Activated T-cell treated with anti-CD3 and anti-CD28 coated beads for 1 hour (primary cell): ENCODE results near the gene PCCA.
A peak's percentile ranks its signal among the peaks of the same experiment; 100 is the strongest.
"Not testable (repeated sequence)": the region's sequence is repeated elsewhere in the genome, so short reads cannot be mapped to it uniquely, and the experiment has no call there.

Source experiments
- DNase-seq: peaks from one replicate; pipeline ENCODE4 v3.0.0-alpha.2; 2020; ENCODE audit warnings: low read depth

Gene PCCA

DNA sequence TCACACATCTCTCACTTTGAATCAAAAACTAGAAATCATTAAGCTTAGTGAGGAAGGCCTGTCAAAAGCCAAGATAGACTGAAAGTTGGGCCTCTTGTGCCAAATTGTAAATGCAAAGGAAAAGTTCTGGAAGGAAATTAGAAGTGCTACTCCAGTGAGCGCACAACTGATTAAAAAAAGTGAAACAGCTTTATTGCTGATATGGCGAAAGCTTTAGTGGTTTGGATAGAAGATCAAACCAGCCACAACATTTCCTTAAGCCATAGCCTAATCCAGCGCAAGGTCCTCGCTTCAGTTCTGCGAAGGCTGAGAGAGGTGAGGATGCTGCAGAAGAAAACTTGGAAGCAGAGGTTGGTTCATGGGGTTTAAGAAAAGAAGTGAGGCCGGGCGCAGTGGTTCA lies 7.6 kb downstream of the PCCA start:
- no peak for DNase-seq

DNA sequence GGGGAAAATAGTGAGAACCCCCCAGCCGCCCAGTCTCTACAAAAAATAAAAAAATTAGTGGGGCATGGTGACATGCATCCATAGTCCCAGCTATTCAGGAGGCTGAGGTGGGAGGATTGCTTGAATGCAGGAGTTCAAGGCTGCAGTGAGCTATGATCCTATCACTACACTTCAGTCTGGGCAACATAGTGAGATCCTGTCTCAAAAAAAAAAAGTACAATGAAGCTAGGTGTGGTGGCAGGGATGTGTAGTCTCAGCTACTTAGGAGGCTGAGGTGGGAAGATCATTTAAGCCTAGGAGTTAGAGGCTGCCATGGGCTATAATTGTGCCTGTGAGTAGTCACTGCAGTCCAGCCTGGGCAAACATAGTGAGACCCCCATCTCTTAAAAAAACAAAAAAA lies 8.9 kb downstream of the PCCA start:
- no peak for DNase-seq

DNA sequence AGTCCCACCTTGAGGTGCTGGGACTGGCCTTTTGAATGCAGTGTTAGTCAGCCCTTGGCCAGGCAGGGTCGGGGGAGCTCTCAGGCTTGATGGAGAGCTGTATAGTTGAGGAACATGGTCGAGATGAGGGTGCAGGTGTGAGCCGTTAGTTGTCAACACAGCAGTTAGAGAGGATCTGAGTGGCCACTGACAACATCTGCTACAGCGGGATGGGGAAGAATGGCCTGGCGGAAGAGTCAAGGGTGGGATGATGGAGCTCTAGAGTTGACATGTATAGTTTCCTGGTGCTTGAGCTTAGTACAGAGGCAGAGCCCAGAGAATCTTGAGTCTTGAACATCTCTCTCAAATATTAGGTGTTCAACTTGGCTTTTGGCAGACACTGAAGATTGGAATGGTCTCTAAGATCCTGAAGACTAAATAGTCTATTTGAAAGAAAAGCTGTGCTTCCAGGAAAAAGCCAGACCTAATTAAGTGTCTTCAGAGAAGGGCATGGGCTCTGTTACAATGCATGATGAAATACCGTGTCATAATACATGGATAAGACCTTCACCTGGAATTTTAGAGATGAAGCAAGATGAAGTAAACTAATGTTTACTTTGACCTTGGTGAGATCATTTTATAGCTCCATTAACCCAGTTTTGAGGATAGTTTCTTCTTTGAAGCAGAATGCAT lies 9.7 kb downstream of the PCCA start:
- DNase-seq = no peak

DNA sequence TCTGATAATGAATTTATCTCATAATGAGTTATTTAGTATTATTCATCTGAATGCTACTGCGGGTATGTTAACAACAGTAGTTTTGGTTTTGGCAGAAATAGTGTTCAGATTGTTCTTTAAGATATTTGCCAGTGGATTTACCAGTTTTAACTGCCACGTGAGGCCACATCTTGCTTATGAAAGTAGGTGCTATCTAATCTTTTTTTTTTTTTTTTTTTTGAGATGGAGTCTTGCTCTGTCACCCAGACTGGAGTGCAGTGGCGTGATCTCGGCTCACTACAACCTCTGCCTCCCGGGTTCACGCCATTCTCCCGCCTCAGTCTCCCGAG lies 10.2 kb downstream of the PCCA start:
- DNase-seq = not testable (repeated sequence)

DNA sequence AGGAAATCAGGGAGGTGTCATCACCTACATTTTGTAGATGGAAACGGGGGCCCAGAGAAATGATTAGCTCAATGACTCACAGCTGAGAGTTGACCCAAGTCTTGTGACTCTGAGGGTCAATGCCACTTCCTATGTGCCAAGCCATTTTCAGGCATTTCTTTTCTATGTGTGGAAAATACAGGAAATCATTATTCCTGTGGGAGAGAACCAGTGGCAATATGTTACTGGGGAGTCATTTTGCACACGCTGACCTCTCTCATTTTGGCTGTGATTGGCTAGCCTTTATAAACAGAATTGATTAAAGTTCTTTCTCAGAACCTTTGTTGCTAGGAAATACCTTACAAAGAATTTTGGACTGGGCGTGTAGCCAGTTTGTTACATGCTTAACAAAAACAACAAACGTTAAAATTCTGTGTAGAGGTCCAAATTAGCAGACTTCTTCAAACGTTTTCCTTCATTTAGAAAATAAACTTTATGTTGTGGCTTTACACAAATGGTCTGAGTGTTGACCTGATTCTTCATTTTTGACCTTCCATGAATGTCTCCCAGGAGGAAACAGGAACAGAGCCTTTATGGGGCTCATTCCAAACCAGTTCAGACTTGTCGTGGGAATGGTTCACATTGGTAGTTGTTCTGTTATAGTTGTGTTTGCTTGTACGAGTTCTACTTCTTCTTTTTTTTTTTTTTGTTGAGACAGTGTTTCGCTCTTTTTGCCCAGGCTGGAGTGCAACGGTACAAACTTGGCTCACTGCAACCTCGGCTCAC lies 11.4 kb downstream of the PCCA start:
- no peak for DNase-seq

DNA sequence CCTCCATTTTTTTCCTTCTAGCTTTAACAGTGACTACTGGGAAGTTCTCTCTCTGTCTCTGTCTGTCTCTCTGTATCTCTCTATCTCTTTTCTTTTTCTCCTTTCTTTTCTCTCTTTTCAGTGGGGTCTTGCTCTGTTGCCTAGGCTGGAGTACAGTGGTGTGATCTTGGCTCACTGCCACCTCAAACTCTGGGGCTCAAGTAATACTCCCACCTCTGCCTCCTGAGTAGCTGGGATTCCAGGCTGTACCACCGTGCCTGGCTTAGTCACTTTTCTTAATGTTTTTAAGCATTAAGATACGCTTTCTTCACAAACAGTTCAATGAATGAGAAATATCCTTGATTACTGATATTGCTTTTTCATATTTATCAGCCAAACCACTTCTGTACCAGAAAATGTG lies 13.1 kb downstream of the PCCA start:
- no peak for DNase-seq

DNA sequence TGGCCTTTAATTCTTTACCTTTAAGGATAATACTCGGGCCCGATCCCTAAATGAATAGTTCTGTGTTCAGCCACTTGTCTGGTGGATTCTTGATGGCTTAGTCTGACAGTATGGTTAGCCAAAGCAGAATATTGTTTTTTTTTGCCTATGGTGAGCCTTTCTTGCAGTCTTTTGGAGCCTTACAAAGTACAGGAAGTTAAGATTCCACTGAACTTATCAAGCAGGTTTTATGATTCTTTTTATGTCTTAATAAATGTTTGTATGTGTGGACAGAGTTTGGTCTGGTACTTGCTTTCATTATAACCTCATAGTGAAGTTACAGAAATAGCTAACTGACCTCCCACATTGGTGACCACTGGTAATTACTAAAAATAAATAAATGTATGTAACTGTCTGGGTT lies 17.1 kb downstream of the PCCA start:
- DNase-seq = no peak

DNA sequence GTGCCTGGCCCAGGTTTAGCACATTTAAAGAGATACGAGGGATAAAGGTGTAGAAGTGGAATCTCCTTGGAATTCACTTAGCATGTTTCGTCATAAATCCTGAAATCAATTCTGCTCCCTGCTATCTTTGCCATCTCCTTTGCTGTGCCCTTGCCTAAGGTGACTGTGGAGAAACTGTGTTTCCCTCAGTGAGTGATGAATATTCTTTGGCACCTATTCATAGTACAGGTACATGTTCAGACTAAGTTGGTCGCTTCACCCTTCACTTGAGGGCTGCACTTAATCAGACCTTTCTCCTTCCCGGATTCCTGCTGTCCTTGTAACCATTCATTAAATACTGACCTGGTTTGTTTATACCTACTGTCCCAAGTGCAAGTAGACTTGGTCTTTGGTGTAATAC lies 17.8 kb downstream of the PCCA start:
- DNase-seq = no peak

DNA sequence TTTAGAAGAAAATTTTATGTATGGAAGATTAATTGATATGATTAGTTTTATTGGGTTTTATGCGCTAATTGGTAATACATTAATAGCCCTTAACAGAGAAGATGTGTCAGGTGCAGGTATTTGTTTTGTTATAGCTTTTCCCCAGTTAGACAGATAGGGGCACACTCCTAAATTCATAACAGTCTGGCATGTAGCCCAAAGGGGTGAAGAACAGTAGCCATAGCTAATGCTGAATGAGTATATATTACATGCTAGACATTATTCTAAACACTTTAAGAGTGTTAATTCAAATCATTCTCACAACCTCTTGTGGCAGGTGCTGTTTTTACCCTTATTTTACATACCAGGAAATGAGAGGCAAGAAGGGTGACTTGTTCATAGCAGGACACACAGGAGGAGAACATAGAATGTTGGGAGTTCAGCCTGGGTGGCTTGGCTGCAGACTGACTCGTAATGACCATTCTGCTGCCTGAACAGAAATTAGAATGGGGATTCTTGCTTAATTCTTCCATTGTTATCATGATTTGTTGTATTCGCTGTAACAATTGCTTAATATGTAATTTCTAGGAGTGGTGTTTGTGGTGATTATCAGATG lies 20.1 kb downstream of the PCCA start:
- DNase-seq = no peak

DNA sequence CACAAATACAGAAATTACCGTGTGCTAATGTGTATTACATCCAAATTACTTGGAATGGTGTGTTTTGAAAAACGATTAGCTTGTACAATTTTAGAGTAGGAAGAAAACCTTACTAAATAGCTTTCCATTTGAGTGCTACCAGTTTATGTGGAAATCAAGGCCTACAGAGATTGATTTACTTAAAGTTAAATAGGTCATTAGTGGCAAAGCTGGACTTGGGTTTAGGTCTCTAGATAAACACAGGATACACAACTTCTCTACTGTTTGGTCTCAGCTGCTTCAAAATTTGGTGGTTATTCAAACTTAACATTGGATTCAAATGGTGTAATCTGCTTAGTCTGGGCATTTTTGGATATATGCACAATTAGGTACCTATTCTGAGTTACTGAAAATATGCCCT lies 21.4 kb downstream of the PCCA start:
- no peak for DNase-seq

DNA sequence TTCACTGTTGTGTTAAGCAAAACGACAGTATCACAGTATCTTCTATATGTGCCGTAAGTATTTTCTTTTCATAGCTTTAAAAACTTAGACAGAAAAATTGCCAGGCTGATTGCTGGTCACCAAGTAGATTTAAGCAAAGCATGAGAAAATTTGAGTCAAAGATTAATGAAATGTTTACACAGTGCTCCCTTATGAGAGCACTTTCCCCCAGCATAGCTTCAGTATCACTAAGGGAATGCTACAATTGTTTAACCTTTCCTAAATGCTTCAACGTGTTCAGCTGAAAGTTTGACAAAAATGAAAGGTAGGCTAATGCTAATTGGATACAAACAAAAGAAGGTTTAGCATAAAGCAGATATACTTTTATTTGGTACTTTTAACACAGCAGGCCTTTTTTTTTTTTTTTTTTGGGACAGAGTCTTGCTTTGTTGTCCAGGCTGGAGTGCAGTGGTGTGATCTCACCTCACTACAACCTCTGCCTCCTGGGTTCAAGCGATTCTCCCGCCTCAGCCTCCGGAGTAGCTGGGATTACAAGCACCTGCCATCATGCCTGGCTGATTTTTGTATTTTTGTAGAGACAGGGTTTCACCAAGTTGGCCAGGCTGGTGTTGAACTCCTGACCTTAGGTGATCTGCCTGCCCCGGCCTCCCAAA lies 23.4 kb downstream of the PCCA start:
- no peak for DNase-seq

DNA sequence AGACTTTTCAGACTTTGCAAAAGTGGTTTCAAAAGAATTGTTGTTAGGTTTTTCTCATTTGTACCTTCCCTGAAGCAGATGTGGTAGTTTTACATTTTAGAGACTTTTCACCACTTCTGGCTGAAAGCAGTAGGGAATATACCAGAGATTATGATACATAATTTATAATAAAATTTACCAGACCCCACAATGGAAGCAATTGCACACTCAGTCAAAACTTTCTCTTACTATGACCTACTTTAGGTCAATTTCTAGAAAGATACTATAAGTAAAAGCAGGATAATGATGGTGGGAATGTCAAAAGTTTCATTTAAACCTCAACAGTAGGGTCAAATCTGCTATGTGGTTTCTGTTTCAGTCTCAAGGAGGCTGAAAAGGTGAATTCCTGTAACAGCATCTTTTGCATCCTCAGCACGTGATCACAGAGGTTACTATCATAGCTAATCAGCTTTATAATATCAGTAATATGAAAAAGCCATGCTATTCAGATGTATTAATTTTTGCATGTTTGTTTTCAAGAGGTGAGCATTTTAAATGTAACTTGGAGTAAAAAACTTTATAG lies 26.9 kb downstream of the PCCA start:
- DNase-seq = no peak

DNA sequence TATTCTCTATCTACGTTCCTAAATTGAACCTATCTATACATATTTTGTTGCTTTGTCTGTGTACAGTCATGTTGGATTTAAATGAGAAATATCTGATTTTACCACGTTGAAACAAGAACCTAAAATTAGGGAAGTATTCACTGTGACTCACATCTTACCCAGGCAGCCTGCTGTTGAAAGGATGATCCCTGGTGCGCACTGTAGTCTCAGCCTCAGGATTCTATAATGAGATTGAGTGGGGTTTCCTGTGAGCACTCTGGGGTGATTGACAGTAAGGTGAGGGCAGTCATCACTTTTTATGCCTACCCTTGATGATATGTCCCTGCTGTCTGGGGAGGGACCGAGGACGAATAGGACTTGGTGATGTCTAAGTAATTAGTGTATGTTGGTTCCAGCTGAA lies 35.4 kb downstream of the PCCA start:
- DNase-seq = no peak

DNA sequence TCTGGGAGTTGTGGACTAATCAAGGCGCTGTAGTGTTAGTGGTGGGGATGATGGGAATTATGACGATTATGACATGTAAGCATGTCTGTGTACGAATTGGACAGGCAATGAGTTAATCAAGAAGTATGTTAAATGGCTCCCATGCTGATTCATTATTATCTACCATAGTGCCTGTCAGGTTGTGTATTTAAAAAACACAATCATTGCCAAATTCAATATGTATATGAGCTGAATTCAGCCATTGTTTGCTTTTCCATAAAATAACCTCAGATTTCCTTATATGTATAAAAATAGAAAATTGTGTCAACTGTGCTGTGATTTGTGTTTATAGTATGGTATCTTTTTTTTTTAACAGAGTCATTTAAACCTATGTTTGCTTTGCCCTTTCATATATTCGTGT lies 37.1 kb downstream of the PCCA start:
- no peak for DNase-seq

DNA sequence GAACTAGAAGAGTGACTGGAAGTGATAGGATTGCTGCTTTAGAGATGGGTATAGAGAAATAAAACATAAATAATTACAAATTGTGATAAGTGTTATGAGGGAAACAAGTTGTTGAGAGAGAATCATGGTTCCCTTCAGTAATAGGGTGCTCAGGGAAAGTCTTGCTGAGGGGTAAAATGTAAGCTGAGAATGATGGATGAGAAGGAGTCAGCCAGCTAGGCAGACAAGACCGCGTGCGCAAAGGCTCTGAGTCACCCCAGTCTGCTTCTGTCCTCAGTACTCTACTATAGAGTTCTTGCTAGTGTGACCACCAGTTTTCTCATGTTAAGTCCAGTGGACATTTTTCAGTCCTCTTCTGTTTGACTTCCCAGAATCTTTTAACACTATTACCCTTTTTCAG lies 39.5 kb downstream of the PCCA start:
- peak; percentile 2 for DNase-seq

DNA sequence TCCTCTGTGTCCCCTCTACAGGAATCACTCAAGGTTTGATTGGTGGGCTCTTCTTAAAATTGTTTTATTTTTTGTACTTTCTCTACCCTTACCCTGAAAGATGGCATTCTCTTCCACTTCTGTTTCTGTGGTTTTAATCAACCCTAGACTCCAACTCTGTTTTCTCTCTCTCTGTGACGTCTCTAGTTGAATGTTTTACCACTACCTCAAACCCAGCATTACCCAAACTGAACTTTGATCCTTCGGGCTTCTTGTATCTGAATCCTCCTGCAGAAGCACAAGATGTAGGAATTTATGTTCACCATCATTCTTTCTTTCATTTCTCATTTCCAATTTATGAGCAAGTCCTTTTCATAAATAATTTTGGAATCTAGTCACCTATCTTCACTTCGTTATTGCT lies 39.9 kb downstream of the PCCA start:
- no peak for DNase-seq

DNA sequence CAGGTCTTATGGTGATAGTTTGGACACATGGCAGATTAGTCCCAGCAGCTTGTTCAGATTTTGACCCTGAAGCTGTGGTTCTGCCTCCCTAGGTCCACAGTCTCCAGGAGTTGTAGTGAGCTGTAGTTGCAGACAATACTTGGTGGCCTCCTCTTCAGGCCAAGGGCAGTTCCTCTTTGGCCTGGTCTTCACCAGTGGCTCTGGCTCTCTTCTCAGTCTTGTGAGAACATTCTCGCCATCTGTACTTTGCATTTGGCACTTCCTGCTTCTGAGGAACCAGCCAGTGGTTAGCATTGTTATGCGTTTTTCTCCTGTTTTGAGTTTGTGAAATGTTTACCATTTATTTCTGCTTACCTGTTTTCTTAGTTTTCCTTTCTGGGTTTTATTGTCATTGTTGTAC lies 40.7 kb downstream of the PCCA start:
- no peak for DNase-seq

DNA sequence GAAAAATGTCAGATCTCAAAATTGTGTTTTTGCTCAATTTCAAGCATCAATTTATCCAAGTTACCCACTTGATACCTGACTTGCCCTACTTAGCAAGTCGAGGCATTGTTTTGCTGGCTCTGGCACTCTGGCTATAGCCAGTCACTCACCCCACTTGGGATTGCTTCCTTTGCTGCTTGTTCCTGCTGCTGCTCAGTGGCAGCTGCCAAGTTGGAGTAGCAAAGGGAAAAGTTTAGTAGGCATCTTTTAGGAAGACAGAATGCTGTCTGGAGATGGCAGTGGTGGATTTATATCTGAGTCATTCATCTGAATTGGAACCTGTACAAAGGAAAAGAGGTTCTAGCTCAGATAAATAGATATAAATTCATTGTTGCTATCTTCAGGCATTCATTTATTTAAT lies 41.2 kb downstream of the PCCA start:
- DNase-seq = no peak

DNA sequence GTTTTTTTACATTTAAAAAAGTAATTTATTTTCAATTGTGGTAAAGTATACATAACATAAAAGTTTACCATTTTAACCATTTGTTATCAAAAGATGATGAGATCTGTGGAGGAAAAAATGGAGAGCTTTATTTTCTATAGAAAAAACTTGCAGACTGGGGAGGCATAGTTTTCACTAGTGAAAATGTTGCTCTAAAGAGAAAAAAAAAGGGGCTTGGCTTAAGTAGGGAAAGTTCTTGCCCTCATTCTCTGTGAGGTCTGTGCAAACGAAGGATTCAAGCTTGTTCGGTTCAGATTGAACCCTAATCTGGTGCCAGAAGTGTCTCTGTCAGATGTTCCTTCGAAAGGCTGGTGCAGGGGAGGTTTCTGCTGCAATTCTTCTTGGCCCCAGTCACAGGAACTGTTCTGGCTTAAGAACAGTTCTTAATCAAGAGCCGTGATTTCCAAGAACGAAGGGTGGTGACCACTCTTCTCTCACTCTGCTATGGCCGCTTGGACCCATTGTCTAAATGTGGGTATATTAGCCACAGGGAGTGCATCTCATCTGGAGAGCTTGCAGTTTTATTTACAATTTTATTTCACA lies 42.1 kb downstream of the PCCA start:
- DNase-seq = no peak

DNA sequence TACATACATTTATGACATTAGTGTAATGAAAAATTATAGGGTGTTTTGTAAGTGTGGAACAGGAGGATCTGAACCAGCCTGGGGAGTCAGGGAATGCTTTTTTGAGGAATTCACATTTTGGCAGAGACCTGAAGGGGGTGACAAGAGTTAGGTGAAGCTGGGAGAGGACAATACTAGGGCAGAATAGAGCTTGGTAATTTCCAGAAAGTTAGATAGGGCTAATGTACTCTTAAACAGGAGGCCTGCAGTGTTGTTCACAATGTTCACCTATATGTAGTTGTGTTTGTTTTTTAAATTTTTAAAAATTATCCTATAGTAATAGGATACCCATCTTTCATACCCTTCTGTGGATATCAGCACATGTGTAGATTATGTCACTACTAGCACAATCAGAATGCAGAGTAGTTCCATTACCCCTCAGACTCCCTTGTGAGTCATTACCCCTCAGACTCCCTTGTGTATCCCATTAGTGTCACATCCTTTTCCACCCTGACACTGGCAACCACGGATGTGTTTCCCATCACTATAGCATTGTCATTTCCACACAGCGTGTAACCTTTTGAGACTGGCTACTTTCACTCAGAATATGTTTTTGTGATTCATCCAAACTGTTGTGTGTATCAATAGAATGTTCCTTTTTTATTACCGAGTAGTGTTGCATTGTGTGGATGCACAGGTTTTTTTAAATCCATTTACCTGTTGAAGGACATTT lies 43.1 kb downstream of the PCCA start:
- no peak for DNase-seq

DNA sequence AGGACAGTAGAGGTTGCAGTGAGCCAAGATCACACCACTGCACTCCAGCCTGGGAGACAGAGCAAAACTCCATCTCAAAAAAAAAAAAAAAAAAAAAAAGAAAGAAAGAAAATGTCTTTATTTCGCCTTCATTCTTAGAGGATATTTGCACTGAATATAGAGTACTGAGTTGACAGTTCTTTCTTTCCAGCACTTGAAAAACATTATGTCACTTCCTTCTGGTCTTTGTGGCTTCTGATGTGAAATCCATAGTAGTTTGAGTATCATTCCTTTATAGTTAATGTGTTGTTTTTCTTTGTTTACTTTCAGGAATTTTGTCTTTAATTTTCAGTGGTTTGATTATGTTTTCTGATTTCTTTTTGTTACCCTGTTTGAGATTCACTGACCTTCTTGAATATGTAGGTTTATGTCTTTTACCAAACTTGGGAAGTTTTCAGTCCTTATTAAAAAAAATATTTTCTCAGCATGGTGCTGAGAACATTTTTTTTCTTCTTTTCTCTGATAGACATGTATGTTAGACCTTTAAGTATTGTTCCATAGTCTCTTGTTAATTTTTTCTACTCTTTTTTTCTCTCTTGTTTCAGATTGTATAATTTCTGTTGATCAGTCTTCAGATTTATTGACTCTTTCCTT lies 50.1 kb downstream of the PCCA start:
- no peak for DNase-seq
